OCI-LY1 (cell line): ENCODE measurements around the gene RLBP1.

ENCODE experiments used
- H2AFZ ChIP-seq: fragments of 200-600 bp; sonication (generic), shearing (Covaris generic); 2 replicates; pipeline ENCODE4 v1.6.0; 2014; ENCODE audit warnings: antibody characterized with exemption, mild to moderate bottlenecking, low read length
- H3F3A ChIP-seq: fragments of 200-600 bp; sonication (generic), shearing (Covaris generic); 2 replicates; pipeline ENCODE4 v1.6.0; 2014; ENCODE audit warnings: mild to moderate bottlenecking, antibody characterized with exemption, low read length, moderate library complexity; ENCODE audit not compliant: insufficient read depth
- H3K27ac ChIP-seq: fragments of 200-600 bp; sonication (generic); 2 replicates; pipeline ENCODE4 v1.5.1; 2014; ENCODE audit warnings: low read length, mixed run types, mild to moderate bottlenecking, low read depth; ENCODE audit not compliant: poor library complexity, severe bottlenecking
- H3K27me3 ChIP-seq: fragments of 200-600 bp; sonication (generic); 2 replicates; pipeline ENCODE4 v1.6.0; 2014; ENCODE audit warnings: antibody characterized with exemption, mild to moderate bottlenecking, low read length, moderate library complexity; ENCODE audit not compliant: insufficient read depth
- H3K36me3 ChIP-seq: fragments of 200-600 bp; sonication (generic); 2 replicates; pipeline ENCODE4 v1.6.1; 2014; ENCODE audit warnings: mild to moderate bottlenecking, antibody characterized with exemption, low read length, moderate library complexity, mixed read lengths; ENCODE audit not compliant: insufficient read depth
- H3K4me1 ChIP-seq: fragments of 200-600 bp; sonication (generic); 2 replicates; pipeline ENCODE4 v1.5.1; 2014; ENCODE audit warnings: mild to moderate bottlenecking, low read length, moderate library complexity; ENCODE audit not compliant: insufficient read depth, severe bottlenecking
- H3K4me2 ChIP-seq: fragments of 200-600 bp; sonication (generic), shearing (Covaris generic); 2 replicates; pipeline ENCODE4 v1.6.1; 2014; ENCODE audit warnings: low read length
- H3K4me3 ChIP-seq: fragments of 200-600 bp; sonication (generic); 2 replicates; pipeline ENCODE4 v1.5.1; 2014; ENCODE audit warnings: low read length, low read depth, mild to moderate bottlenecking, mixed read lengths; ENCODE audit not compliant: poor library complexity, severe bottlenecking
- H3K79me2 ChIP-seq: fragments of 200-600 bp; shearing (Covaris generic); 2 replicates; pipeline ENCODE4 v1.6.1; 2016; ENCODE audit warnings: mixed run types, low read length, mixed read lengths; ENCODE audit not compliant: insufficient read depth
- H3K9ac ChIP-seq: fragments of 200-600 bp; sonication (generic), shearing (Covaris generic); 2 replicates; pipeline ENCODE4 v1.6.1; 2014; ENCODE audit warnings: mild to moderate bottlenecking, low read length, mixed read lengths
- H3K9me2 ChIP-seq: fragments of 200-600 bp; sonication (generic), shearing (Covaris generic); 2 replicates; pipeline ENCODE4 v1.6.1; 2014; ENCODE audit warnings: low read depth, mild to moderate bottlenecking, low read length, mixed read lengths
- H3K9me3 ChIP-seq: fragments of 200-600 bp; shearing (Covaris generic); 2 replicates; pipeline ENCODE4 v1.6.1; 2014; ENCODE audit warnings: low read length, mixed read lengths
- H4K20me1 ChIP-seq: fragments of 200-600 bp; sonication (generic), shearing (Covaris generic); 2 replicates; pipeline ENCODE4 v1.6.0; 2016; ENCODE audit warnings: mild to moderate bottlenecking, low read length; ENCODE audit not compliant: insufficient read depth
- CTCF ChIP-seq: fragments of 200-600 bp; sonication (generic), shearing (Covaris generic); IDR thresholded peaks from 2 replicates; pipeline ENCODE4 v1.5.1; 2017; ENCODE audit warnings: mild to moderate bottlenecking, antibody characterized with exemption, low read length, moderate library complexity, mixed read lengths
- EZH2 ChIP-seq: fragments of 200-600 bp; sonication (generic), shearing (Covaris generic); IDR thresholded peaks from 2 replicates; pipeline ENCODE4 v1.8.0; 2017; ENCODE audit warnings: borderline replicate concordance, mixed run types, mild to moderate bottlenecking, antibody characterized with exemption, low read length, moderate library complexity, mixed read lengths

The RLBP1 gene

GRCh38 chr15:89163271-89164055, 57.9 kb downstream of the RLBP1 start:
- H3K27ac ChIP-seq: no peak overlapping the region
- no peak overlapping the region for H3K4me3 ChIP-seq
- no peak overlapping the region for H2AFZ ChIP-seq
- H4K20me1 ChIP-seq: no peaks in the 10 kb centered on the region
- H3K79me2 ChIP-seq: no peaks in the 10 kb centered on the region
- no peak overlapping the region for H3K4me2 ChIP-seq
- no peak overlapping the region for H3K9ac ChIP-seq
- H3K36me3 ChIP-seq: peaks cover 17% of the 10 kb centered on the region; the same call in 1 of the 2 replicates
- no peaks in the 10 kb centered on the region for H3K9me3 ChIP-seq
- no peaks in the 10 kb centered on the region for H3K4me1 ChIP-seq
- no peaks in the 10 kb centered on the region for H3F3A ChIP-seq
- TF ChIP-seq EZH2: no peak
- TF ChIP-seq CTCF: no peak
- H3K9me2 ChIP-seq: no peaks in the 10 kb centered on the region
- H3K27me3 ChIP-seq: no peaks in the 10 kb centered on the region

GRCh38 chr15:89161666-89162065, 59.7 kb downstream of the RLBP1 start:
- no peaks in the 10 kb centered on the region for H3F3A ChIP-seq
- no peak for TF ChIP-seq CTCF
- no peak for TF ChIP-seq EZH2
- H3K4me3 ChIP-seq: no peak overlapping the region
- no peak overlapping the region for H3K4me2 ChIP-seq
- no peaks in the 10 kb centered on the region for H3K9me2 ChIP-seq
- no peaks in the 10 kb centered on the region for H3K4me1 ChIP-seq
- H3K79me2 ChIP-seq: no peaks in the 10 kb centered on the region
- no peaks in the 10 kb centered on the region for H4K20me1 ChIP-seq
- H3K9me3 ChIP-seq: no peaks in the 10 kb centered on the region
- H3K27ac ChIP-seq: no peak overlapping the region
- no peaks in the 10 kb centered on the region for H3K27me3 ChIP-seq
- H3K36me3 ChIP-seq: peaks cover 23% of the 10 kb centered on the region; the same call in 1 of the 2 replicates
- no peak overlapping the region for H3K9ac ChIP-seq
- H2AFZ ChIP-seq: no peak overlapping the region
